ENCODE results near the gene TNIK.

Gene TNIK

GRCh38 chr3:171416666-171417065 lies 43.5 kb downstream of the TNIK start:
- DNase-seq, result no peak

DNA sequence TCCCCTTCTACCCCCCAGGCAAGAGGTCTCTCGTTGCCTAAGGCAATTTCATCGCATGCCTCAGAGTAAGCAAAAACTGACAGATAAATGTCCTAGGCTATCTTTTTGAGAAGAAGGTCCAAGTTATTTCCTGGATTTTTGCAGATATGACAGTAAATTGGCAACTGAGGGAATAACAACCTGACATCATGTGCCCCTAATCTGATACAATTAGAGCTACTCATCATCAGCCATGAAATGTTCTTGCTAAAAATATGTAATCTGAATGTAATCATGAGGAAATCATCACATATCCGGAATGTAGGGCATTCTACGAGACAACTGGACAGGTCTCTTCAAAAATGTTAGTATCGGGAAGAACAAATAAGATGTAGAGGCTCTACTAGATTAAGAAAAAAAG lies 44.1 kb downstream of the TNIK start:
- no peak for DNase-seq

DNA sequence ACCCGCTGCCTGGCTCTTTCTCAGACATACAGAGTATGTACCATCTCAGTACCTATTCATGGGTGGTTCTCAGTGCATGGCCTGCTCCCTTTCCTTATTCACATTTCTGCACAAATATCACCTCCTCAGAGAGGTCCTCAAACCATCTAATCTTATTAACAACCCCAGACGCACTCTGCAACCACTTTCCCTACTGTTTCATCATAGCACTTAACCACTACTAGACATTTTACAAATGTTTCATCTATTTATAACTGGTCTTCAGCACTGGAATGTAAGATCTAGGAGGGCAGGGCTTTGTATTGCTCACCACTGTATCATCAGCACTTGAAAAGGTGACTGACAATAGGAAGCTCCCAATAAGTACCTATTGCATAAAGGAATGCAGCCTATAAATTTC lies 45.1 kb downstream of the TNIK start:
- no peak for DNase-seq

DNA sequence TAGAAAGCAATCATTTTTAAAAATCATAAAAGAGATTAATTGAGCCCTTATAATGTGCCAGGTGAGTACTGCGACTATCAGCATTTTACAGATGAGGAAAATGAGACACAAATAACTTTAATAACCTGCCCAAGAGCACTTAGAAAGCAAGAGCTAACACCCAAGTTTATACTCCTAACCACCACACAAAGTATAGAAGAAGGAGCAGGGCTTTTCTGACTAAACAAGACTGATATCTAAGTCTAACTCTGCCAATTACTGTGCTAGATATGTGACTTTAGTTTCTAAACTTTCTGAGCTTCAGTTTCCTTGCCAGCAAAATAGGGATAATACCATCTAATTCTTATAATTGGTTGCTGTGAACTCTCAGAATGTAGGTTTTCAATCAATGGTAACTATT lies 47.7 kb downstream of the TNIK start:
- no peak for DNase-seq

GRCh38 chr3:171412054-171412453 lies 48.2 kb downstream of the TNIK start:
- no peak for DNase-seq

DNA sequence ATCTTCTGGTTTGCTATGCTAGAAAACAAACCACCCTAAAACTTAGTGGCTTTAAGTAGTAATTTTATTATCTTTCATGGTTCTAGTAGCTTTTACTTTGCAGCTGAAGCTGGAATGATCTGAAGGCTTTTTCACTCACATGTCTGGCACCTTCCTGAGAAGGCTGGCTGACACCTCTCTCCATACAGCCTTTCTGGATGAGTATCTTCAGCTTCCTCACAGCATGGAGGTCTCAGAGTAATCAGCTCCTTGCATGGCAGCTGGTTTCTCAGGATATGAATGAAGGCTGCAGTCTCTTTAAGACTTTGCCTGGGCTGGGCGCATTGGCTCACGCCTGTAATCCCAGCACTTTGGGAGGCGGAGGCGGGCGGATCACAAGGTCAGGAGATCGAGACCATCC lies 50.0 kb downstream of the TNIK start:
- no peak for DNase-seq

- DNase-seq, result no peak
Measured at GRCh38 chr3:171407759-171408158, 52.4 kb downstream of the TNIK start.

DNA sequence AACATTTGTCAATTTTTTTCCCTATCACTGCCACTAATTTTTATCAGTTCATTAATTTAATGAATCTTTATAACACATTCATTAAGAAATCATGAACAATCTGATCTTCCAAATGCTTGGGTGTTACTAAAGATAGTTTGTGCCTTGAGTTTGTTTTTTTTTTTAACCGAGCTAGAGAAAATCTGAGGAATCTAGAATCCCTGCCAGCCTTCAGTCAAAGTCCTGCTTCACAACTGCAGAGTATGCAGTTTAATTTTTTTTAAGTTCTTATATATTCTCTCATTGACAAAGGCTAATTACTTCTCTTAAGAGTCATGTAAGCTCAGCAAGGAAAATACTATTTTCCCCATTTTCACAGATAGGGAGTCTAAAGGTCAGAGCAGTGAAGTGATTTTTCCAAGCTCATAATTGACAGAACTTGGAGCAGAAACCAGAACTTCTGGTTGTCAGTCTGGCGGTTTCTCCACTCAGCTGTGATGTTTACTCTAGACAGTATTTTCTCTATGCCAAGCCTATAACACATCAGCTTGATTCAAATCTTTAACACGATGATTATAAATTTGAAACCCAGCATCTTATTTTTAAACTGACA lies 55.7 kb downstream of the TNIK start:
- no peak for DNase-seq

- no peak for DNase-seq
Measured at GRCh38 chr3:171402281-171402680, 57.9 kb downstream of the TNIK start.

DNA sequence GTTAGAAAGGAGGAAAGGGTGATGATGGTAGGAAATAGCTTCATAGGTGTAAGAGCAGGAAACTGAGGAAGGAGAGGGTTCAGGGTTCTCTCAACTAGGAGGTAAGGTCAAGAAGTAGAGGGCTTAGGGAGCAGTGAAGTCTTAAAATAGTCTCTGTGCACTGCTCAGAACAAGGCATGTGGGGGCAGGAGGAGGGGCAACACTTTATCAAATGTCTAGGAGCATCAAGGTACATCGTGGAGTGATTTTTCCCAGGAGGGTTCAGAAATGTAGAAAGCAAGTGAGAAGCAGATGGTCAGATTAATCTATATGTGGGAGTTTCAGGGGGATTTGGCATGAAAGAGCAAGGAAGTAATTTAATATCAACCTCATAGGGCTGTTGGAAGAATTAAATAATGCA lies 58.8 kb downstream of the TNIK start:
- DNase-seq, result no peak

DNA sequence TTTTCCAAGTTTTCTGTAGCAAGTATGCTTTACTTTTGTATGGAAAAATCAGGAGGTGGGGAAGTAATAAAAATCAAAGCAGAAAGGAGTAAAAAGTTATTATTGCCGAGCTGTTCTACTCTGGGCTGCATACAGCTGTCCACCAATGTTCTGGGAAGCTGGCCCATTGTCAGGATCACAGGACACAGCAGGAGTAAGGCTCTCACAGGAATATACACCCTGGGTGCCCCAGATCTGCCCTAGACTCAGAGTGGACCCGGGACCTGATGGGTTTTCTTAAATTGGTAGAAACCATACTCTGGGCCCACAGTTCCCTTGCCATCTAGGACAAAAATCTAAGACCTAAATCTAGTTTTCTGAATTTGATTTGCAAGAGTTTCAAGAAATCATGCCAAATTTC lies 60.4 kb downstream of the TNIK start:
- no peak for DNase-seq

DNA sequence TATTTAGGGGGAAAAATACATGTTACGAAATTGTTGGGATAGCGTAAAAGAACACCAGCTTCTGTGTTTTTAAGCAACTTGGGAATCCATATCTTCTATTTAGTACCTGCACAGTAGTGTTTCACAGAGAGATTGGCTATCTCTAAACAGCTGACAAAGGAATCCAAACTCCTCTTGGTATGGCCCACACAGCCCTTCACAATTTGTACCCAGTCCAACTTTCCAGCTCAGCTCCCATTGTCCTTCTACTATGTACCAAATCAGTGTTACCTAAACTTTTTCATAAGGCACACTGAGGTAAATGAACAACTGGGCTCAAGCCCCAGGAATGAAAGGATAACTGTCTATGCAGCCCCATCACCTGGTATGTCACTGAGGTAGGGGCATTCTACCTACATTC lies 61.9 kb downstream of the TNIK start:
- DNase-seq, result no peak

DNA sequence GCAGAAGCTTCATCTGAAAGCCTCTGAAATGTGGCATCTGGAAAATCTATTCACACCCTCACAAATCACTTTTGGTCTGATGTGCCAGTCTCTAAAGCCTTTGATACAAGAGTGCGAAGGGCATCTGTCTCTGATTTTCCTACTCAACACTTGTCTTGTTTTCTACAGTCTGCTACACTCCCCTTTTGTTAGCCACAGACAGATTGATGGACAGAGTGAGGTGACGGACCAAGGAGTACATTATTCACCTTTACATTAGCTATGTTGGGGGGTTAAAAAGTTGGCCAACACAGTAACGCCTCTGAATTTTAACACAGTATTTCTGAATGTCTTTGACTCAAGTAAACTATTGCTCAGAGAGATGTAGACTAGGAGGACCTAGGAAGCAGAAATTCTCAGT lies 63.1 kb downstream of the TNIK start:
- DNase-seq, result no peak

- no peak for DNase-seq
Measured at GRCh38 chr3:171396048-171396447, 64.2 kb downstream of the TNIK start.

DNA sequence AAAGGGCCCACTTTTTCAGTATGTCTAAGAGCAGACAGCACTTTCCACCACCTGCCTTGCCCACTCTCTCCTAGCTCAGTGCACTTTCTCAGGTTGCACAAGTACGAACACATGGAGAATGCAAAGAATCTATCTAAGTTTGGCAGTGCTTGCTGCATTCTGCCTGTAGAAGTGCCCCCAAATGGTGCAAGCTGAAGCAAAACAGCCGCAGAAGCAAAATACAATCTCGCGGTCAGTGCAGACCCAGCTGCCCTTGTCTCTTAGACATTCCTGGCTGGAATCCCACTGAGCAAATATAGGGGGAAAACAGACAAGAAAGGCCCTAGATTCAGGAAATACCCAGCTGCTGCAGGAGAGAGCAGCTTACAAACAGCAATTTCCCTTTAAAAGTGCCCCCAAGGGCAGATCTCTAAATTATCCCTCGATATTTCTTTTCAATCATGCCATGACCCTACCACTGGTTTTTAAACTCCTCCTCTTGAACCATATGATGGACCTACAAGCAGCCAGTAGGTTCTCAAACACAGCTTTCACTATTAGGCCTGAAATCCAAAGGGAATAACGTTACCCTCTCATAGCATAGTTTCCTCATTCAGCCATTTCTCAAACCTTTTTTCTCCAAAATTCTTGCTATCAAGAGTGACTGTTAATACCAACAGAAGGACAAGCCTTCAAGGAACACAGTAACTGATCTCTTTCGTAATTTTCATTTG lies 67.0 kb downstream of the TNIK start:
- DNase-seq, result no peak

GRCh38 chr3:171391432-171391831 lies 68.8 kb downstream of the TNIK start:
- no peak for DNase-seq

- no peak for DNase-seq
Measured at GRCh38 chr3:171390051-171390941, 69.9 kb downstream of the TNIK start.

DNA sequence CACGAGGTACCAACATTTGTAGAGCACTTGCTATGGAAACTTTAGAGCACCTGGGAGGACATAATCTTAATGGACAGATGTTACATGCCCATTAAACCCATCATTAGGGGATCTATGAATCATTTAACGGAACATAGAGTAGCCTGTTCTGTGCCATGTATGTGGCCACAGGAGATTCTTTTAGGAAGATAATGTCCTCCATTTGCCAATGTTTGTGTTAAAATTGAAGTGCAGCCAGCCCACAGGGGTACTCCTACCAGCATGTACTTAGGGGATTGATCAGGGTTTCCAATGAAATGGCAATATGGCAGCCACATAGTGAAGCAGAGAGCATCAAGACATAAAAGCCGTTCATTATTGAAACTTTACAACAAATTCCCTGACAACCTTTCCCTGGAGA lies 70.7 kb downstream of the TNIK start:
- no peak for DNase-seq

DNA sequence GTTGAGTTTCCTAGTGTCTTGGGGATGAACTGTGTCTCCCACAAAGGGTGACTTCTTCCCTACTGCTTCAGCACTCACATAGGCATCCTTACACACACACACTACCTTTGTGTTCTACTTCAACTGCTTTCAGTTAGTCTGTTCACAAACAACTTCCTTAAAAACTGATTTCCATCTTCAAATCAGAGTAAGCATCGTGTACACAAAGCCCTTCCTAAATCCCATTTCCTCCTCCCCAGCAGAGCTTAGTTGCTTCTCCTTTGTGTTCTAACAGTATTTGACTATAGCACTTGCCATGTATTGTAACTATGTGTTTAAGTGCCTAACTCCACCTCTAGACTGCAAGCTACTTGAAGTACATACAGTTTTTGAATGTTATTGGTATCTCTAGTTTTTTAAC lies 71.7 kb downstream of the TNIK start:
- no peak for DNase-seq

- no peak for DNase-seq
Measured at GRCh38 chr3:171387062-171387461, 73.1 kb downstream of the TNIK start.

- no peak for DNase-seq
Measured at GRCh38 chr3:171385086-171385485, 75.1 kb downstream of the TNIK start.

GRCh38 chr3:171384101-171384891 lies 75.9 kb downstream of the TNIK start:
- DNase-seq, result no peak

All from NCI-H526 treated with DMSO at 0.1 percent for 48 hours (cell line).